Neural cell (in vitro differentiated cells): Measurements from ENCODE around the gene TGOLN2.

ENCODE experiments used
- CTCF ChIP-seq: fragments of 450-650 bp; IDR thresholded peaks from 2 replicates; pipeline ENCODE4 v1.5.1; 2014; ENCODE audit warnings: antibody characterized with exemption, mild to moderate bottlenecking, moderate library complexity; ENCODE audit not compliant: poor library complexity, severe bottlenecking
- POLR2AphosphoS5 ChIP-seq: IDR thresholded peaks from 2 replicates; pipeline ENCODE4 v1.6.1; 2012
- TAF1 ChIP-seq: IDR thresholded peaks from 2 replicates; pipeline ENCODE4 v1.6.1; 2012; ENCODE audit warnings: low read depth

GRCh38 chr2:85356186-85356585, 28.4 kb upstream of the TGOLN2 start:
- TF ChIP-seq POLR2AphosphoS5 (no peak), CTCF (no peak), TAF1 (no peak)
